SU-DHL-6 (cell line): ENCODE measurements around the gene RPS6KL1.

Experiments used
- H2AFZ ChIP-seq: fragments of 200-600 bp; sonication (generic); 2 replicates; pipeline ENCODE4 v1.6.1; 2014; ENCODE audit warnings: low read depth, mild to moderate bottlenecking, moderate library complexity, mixed read lengths, antibody characterized with exemption, low read length; ENCODE audit not compliant: severe bottlenecking
- H3F3A ChIP-seq: fragments of 200-600 bp; shearing (Covaris generic); 2 replicates; pipeline ENCODE4 v1.6.0; 2016; ENCODE audit warnings: antibody characterized with exemption, mild to moderate bottlenecking; ENCODE audit not compliant: insufficient read depth
- H3K27ac ChIP-seq: fragments of 200-600 bp; sonication (generic); 2 replicates; pipeline ENCODE4 v1.5.1; 2016; ENCODE audit warnings: low read depth, mild to moderate bottlenecking, low read length, moderate library complexity, mixed read lengths
- H3K27me3 ChIP-seq: fragments of 200-600 bp; sonication (generic), shearing (Covaris generic); 2 replicates; pipeline ENCODE4 v1.6.0; 2014; ENCODE audit warnings: mild to moderate bottlenecking, low read length
- H3K36me3 ChIP-seq: fragments of 200-600 bp; sonication (generic); 2 replicates; pipeline ENCODE4 v1.6.1; 2014; ENCODE audit warnings: mild to moderate bottlenecking, low read length, mixed read lengths
- H3K4me2 ChIP-seq: fragments of 300-600, 200-600 bp; shearing (Covaris generic), sonication (generic); 2 replicates; pipeline ENCODE4 v1.6.0; 2014; ENCODE audit warnings: low read length, low read depth, mild to moderate bottlenecking; ENCODE audit not compliant: poor library complexity, severe bottlenecking
- H3K4me3 ChIP-seq: fragments of 200-600 bp; sonication (generic); 2 replicates; pipeline ENCODE4 v1.5.1; 2014; ENCODE audit warnings: antibody characterized with exemption, low read length, mild to moderate bottlenecking, mixed read lengths; ENCODE audit not compliant: insufficient read depth, poor library complexity, severe bottlenecking
- H3K79me2 ChIP-seq: fragments of 200-600 bp; sonication (generic); 2 replicates; pipeline ENCODE4 v1.6.1; 2014; ENCODE audit warnings: mild to moderate bottlenecking, low read length, moderate library complexity; ENCODE audit not compliant: insufficient read depth
- H3K9ac ChIP-seq: fragments of 200-600 bp; sonication (generic); 2 replicates; pipeline ENCODE4 v1.7.0; 2014; ENCODE audit warnings: mild to moderate bottlenecking, low read length
- H3K9me2 ChIP-seq: fragments of 200-600 bp; sonication (generic); replicated peaks from 2 replicates; pipeline ENCODE4 v1.6.1; 2014; ENCODE audit warnings: low read length; ENCODE audit not compliant: insufficient read depth
- H3K9me3 ChIP-seq: fragments of 200-600 bp; sonication (generic); 2 replicates; pipeline ENCODE4 v1.6.1; 2014; ENCODE audit warnings: low read length, mixed read lengths; ENCODE audit not compliant: insufficient read depth
- H4K20me1 ChIP-seq: fragments of 200-600 bp; sonication (generic); 2 replicates; pipeline ENCODE4 v1.6.1; 2014; ENCODE audit warnings: low read depth, mild to moderate bottlenecking, antibody characterized with exemption, low read length, moderate library complexity, mixed read lengths
- EZH2phosphoT487 ChIP-seq: fragments of 200-600 bp; sonication (generic), shearing (Covaris generic); conservative IDR thresholded peaks from 2 replicates; pipeline ENCODE4 v1.6.1; 2018; ENCODE audit warnings: mild to moderate bottlenecking, antibody characterized with exemption, low read length, moderate library complexity, mixed read lengths
- TF ChIP-seq, protein P1 (sequence below): fragments of 200-600 bp; sonication (generic); IDR thresholded peaks from one replicate; pipeline ENCODE4 v1.5.1; 2017; ENCODE audit warnings: antibody characterized with exemption, mild to moderate bottlenecking, low read length, moderate library complexity; ENCODE audit not compliant: insufficient read depth, poor library complexity, severe bottlenecking

The RPS6KL1 gene

DNA sequence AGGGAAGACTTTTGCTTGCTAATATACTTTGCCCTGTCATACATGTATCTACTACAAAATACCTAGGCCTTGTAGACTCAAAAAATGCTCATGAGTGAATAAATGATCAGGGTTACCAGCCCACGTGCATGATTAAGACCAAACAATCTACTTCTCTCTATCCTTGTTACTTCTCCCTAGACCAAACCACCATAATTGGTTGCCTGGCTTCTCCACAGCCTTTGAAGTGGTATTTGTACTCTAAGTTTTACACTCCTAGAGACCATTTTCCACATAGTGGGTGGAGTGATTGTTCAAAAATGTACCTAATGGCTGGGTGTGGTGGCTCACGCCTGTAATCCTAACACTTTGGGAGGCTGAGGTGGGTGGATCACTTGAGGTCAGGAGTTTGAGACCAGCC is 14.1 kb upstream of the RPS6KL1 start:
- no peak for TF ChIP-seq EZH2phosphoT487
- TF ChIP-seq, protein P1, sequence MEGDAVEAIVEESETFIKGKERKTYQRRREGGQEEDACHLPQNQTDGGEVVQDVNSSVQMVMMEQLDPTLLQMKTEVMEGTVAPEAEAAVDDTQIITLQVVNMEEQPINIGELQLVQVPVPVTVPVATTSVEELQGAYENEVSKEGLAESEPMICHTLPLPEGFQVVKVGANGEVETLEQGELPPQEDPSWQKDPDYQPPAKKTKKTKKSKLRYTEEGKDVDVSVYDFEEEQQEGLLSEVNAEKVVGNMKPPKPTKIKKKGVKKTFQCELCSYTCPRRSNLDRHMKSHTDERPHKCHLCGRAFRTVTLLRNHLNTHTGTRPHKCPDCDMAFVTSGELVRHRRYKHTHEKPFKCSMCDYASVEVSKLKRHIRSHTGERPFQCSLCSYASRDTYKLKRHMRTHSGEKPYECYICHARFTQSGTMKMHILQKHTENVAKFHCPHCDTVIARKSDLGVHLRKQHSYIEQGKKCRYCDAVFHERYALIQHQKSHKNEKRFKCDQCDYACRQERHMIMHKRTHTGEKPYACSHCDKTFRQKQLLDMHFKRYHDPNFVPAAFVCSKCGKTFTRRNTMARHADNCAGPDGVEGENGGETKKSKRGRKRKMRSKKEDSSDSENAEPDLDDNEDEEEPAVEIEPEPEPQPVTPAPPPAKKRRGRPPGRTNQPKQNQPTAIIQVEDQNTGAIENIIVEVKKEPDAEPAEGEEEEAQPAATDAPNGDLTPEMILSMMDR = no peak
- Histone ChIP-seq H3F3A (no peaks in the 10 kb centered on the region), H3K4me3 (no peak overlapping the region), H4K20me1 (no peaks in the 10 kb centered on the region), H3K4me2 (no peak overlapping the region), H3K36me3 (no peaks in the 10 kb centered on the region), H3K9ac (no peak overlapping the region), H3K9me2 (no peaks in the 10 kb centered on the region), H2AFZ (no peak overlapping the region), H3K9me3 (no peaks in the 10 kb centered on the region), H3K27ac (no peak overlapping the region), H3K27me3 (no peaks in the 10 kb centered on the region), H3K79me2 (no peaks in the 10 kb centered on the region)

DNA sequence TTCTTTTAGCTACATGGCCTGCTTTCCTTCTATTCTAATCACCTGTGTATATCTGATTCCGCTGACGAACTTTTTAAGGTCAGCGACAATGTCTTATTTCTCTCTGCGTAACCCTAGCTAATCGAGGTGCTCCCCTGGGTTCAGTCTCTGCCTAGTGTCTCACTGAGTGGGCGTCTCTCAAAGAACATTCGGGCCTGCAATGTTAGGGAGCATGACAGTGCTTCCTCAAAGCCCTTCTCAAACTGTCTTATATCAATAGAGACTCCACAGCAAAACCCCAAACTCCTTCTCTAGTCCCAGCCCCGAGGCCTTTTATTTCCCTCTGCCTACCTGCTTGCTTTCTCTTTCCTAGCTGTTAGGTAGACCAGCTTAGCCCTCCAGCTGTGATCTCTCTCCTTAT is 13.7 kb upstream of the RPS6KL1 start:
- Histone ChIP-seq H3K9ac (no peak overlapping the region), H3K4me2 (no peak overlapping the region), H3F3A (no peaks in the 10 kb centered on the region), H3K27me3 (no peaks in the 10 kb centered on the region), H3K9me3 (no peaks in the 10 kb centered on the region), H3K9me2 (no peaks in the 10 kb centered on the region), H2AFZ (no peak overlapping the region), H3K79me2 (no peaks in the 10 kb centered on the region), H4K20me1 (no peaks in the 10 kb centered on the region), H3K36me3 (no peaks in the 10 kb centered on the region), H3K27ac (no peak overlapping the region), H3K4me3 (no peak overlapping the region)
- TF ChIP-seq, protein P1 = no peak
- TF ChIP-seq EZH2phosphoT487 = no peak

DNA sequence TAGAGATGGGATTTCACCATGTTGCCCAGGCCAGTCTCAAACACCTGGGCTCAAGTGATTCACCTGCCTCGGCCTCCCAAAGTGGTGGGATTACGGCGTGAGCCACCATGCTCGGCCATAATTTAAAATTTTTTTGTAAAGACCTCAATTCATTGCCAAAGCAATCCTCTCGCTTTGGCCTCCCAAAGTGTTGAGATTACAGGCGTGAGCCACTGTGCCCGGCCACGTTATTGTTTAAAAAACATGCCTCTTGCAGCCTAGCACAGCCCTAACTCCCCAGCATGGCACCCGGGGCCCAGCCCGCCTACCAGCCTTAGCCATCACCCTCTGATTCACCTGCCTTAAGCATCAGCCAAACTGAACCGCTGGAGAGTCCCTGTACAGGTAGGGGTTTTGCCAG is 13.1 kb upstream of the RPS6KL1 start:
- H4K20me1 ChIP-seq = no peaks in the 10 kb centered on the region
- no peak overlapping the region for H3K4me3 ChIP-seq
- no peak for TF ChIP-seq EZH2phosphoT487
- TF ChIP-seq, protein P1 = no peak
- H2AFZ ChIP-seq = no peak overlapping the region
- H3F3A ChIP-seq = no peaks in the 10 kb centered on the region
- H3K4me2 ChIP-seq = no peak overlapping the region
- no peaks in the 10 kb centered on the region for H3K9me2 ChIP-seq
- H3K27me3 ChIP-seq = no peaks in the 10 kb centered on the region
- H3K79me2 ChIP-seq = no peaks in the 10 kb centered on the region
- no peak overlapping the region for H3K27ac ChIP-seq
- H3K9ac ChIP-seq = no peak overlapping the region
- no peaks in the 10 kb centered on the region for H3K9me3 ChIP-seq
- no peaks in the 10 kb centered on the region for H3K36me3 ChIP-seq

DNA sequence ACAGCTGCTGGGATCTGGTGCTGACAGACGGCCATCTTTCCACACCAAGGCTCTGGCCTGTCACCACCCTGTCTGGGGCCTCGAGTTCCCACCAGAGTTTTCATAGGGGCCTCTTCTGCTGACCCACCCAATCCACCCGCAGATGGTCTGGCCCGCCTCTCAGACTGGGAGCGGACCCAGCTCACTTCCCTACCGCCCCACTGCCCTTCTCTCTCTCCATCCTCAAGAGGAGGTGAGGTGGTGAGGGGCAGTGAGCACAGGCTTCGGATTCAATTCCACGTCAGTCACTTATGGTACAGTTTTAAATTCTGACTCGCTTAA is 12.3 kb upstream of the RPS6KL1 start:
- Histone ChIP-seq H3K9ac (no peak overlapping the region), H3F3A (no peaks in the 10 kb centered on the region), H3K9me2 (no peaks in the 10 kb centered on the region), H4K20me1 (no peaks in the 10 kb centered on the region), H3K27me3 (no peaks in the 10 kb centered on the region), H3K4me2 (no peak overlapping the region), H3K27ac (no peak overlapping the region), H3K9me3 (no peaks in the 10 kb centered on the region), H3K4me3 (no peak overlapping the region), H2AFZ (no peak overlapping the region), H3K36me3 (no peaks in the 10 kb centered on the region), H3K79me2 (no peaks in the 10 kb centered on the region)
- no peak for TF ChIP-seq EZH2phosphoT487
- TF ChIP-seq, protein P1 = no peak
